Measurements from ENCODE around the gene WDR37. TPM values are rescaled to one million over a fixed set of nuclear protein-coding genes. Genes with fewer than 3 reads are reported as not detected.
"Not testable (repeated sequence)": the region's sequence is repeated elsewhere in the genome, so short reads cannot be mapped to it uniquely, and the experiment has no call there.

WDR37 gene
- total and polyA plus RNA-seq, 2 donors from 2014 or later: 6.0 to 23.5 TPM

DNA sequence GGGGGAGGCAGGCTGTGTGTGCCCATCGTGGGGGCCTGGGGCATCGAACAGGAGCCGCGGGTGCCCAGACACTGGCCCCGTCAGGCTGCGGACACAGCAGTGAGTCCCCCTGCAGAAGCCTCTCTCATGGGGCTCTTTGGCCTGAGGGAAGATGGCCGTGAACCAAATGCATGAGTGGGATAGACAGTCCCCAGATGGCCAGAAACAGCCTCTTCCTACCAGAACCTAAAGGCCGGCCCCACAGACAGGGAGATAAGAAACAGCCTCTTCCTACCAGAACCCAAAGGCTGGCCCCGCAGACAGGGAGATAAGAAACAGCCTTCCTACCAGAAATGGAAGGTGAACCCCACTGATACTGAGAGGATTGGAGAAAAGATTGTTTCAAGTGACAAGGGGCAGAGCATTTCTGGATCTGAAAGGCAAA, 47.1 kb upstream of the WDR37 start:
- DNase-seq (no peak), FAIRE-seq (no peak)

DNA sequence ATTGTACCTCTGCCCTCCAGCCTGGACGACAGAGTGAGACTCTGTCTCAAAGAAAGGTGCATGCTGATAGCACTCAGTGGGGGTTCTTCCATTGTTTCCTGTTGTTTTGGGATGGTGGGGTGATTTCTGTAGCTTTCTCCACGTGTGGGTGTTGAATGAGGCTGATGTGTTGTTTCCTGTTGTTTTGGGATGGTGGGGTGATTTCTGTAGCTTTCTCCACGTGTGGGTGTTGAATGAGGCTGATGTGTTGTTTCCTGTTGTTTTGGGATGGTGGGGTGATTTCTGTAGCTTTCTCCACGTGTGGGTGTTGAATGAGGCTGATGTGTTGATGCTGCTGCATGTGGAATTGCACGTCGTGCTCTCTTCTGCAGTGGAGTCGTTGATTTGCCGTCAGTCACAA, 46.2 kb upstream of the WDR37 start:
- H3K27ac ChIP-seq (ENCODE audit: low read depth in 2 of 2, low read length in 2 of 2); DNase-seq; FAIRE-seq; H3K4me1 ChIP-seq (ENCODE audit: control insufficient read depth in 2 of 3, insufficient read depth in 2 of 3, low read depth in 1 of 3, low read length in 3 of 3); intact Hi-C loops (cut with DNase I); H3K9ac ChIP-seq (ENCODE audit: low read length in 3 of 3); H3K27me3 ChIP-seq (ENCODE audit: control insufficient read depth, insufficient read depth, low read length); H3K9me3 ChIP-seq (ENCODE audit: control insufficient read depth in 2 of 3, insufficient read depth in 1 of 3, low read length in 3 of 3); H3K4me3 ChIP-seq (ENCODE audit: low read length in 3 of 3): not testable (repeated sequence)
- H3K36me3 ChIP-seq (ENCODE audit: control insufficient read depth in 2 of 3, insufficient read depth in 3 of 3, low read length in 3 of 3): peaks cover 10 to 53% (median 18%) of the 10 kb centered on the region in 3 donors

More for the DNA sequence above, 47.1 kb upstream of the WDR37 start:
- no peak overlapping the region for H3K27ac ChIP-seq (ENCODE audit: low read depth in 2 of 2, low read length in 2 of 2)
- no peak overlapping the region for H3K9ac ChIP-seq (ENCODE audit: low read length in 3 of 3)
- H3K9me3 ChIP-seq (ENCODE audit: control insufficient read depth in 2 of 3, insufficient read depth in 1 of 3, low read length in 3 of 3): no peaks in the 10 kb centered on the region
- H3K36me3 ChIP-seq (ENCODE audit: control insufficient read depth in 2 of 3, insufficient read depth in 3 of 3, low read length in 3 of 3): peaks cover 10 to 56% (median 25%) of the 10 kb centered on the region in 3 donors
- TF ChIP-seq, protein P1, sequence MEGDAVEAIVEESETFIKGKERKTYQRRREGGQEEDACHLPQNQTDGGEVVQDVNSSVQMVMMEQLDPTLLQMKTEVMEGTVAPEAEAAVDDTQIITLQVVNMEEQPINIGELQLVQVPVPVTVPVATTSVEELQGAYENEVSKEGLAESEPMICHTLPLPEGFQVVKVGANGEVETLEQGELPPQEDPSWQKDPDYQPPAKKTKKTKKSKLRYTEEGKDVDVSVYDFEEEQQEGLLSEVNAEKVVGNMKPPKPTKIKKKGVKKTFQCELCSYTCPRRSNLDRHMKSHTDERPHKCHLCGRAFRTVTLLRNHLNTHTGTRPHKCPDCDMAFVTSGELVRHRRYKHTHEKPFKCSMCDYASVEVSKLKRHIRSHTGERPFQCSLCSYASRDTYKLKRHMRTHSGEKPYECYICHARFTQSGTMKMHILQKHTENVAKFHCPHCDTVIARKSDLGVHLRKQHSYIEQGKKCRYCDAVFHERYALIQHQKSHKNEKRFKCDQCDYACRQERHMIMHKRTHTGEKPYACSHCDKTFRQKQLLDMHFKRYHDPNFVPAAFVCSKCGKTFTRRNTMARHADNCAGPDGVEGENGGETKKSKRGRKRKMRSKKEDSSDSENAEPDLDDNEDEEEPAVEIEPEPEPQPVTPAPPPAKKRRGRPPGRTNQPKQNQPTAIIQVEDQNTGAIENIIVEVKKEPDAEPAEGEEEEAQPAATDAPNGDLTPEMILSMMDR (IDR thresholded peaks at IDR 0.05; ENCODE audit: borderline replicate concordance, extremely low read depth, insufficient read depth): no peak
- intact Hi-C loops (cut with DNase I): no loop called here
- H3K4me1 ChIP-seq (ENCODE audit: control insufficient read depth in 2 of 3, insufficient read depth in 2 of 3, low read depth in 1 of 3, low read length in 3 of 3): no peaks in the 10 kb centered on the region
- no peaks in the 10 kb centered on the region for H3K27me3 ChIP-seq (ENCODE audit: control insufficient read depth, insufficient read depth, low read length)
- H3K4me3 ChIP-seq (ENCODE audit: low read length in 3 of 3): no peak overlapping the region

DNA sequence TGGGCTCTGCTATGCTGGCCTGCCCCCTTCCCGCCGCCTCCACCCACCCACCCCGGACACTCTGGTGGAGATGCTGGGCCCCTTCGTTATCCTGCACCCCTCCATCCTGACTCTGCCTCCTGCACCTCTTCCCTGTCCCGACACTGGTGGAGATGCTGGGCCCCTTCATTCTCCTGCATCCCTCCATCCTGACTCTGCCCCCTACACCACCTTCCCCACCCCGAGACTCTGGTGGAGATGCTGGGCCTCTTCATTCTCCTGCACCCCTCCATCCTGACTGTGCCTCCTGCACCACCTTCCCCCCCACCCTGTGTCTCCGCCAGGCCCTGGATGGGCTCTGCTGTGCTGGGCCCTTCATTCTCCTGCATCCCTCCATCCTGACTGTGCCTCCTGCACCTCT, 45.5 kb upstream of the WDR37 start:
- H3K36me3 ChIP-seq (ENCODE audit: control insufficient read depth in 2 of 3, insufficient read depth in 3 of 3, low read length in 3 of 3): peaks cover 10 to 51% (median 20%) of the 10 kb centered on the region in 3 donors

DNA sequence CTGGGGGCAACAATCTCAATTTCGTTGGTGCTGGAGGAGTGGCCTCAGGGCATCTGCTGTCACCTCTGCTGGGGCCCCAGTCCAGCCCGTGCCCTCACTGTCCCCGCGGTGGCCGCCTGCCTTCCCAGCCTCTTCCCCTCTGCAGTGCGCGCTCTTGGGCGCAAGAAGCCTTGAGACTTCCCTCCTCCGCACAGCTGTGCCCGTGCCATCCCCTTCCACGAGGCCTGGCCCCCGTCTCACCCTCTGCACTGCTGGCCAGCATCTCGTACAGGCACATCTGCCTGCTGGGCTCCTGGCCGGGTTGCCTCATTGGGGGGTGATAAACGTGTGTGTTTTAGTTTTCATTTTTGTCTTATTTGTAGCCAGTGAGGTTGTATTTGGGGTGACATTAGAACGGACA, 44.5 kb upstream of the WDR37 start:
- Histone ChIP-seq H3K27me3 (ENCODE audit: control insufficient read depth, insufficient read depth, low read length) (no peaks in the 10 kb centered on the region), H3K9ac (ENCODE audit: low read length in 3 of 3) (no peak overlapping the region), H3K27ac (ENCODE audit: low read depth in 2 of 2, low read length in 2 of 2) (no peak overlapping the region), H3K36me3 (ENCODE audit: control insufficient read depth in 2 of 3, insufficient read depth in 3 of 3, low read length in 3 of 3) (peaks cover 16 to 52% (median 26%) of the 10 kb centered on the region in 3 donors), H3K4me3 (ENCODE audit: low read length in 3 of 3) (no peak overlapping the region), H3K4me1 (ENCODE audit: control insufficient read depth in 2 of 3, insufficient read depth in 2 of 3, low read depth in 1 of 3, low read length in 3 of 3) (no peaks in the 10 kb centered on the region), H3K9me3 (ENCODE audit: control insufficient read depth in 2 of 3, insufficient read depth in 1 of 3, low read length in 3 of 3) (no peaks in the 10 kb centered on the region)
- intact Hi-C loops (cut with DNase I): no loop called here
- FAIRE-seq (no peak), DNase-seq (no peak)
- TF ChIP-seq, protein P1 (IDR thresholded peaks at IDR 0.05; ENCODE audit: borderline replicate concordance, extremely low read depth, insufficient read depth): no peak

More for the DNA sequence above, 45.5 kb upstream of the WDR37 start:
- FAIRE-seq: no peak
- Histone ChIP-seq H3K4me3 (ENCODE audit: low read length in 3 of 3) (no peak overlapping the region), H3K9ac (ENCODE audit: low read length in 3 of 3) (no peak overlapping the region), H3K4me1 (ENCODE audit: control insufficient read depth in 2 of 3, insufficient read depth in 2 of 3, low read depth in 1 of 3, low read length in 3 of 3) (no peaks in the 10 kb centered on the region), H3K9me3 (ENCODE audit: control insufficient read depth in 2 of 3, insufficient read depth in 1 of 3, low read length in 3 of 3) (no peaks in the 10 kb centered on the region), H3K27ac (ENCODE audit: low read depth in 2 of 2, low read length in 2 of 2) (no peak overlapping the region), H3K27me3 (ENCODE audit: control insufficient read depth, insufficient read depth, low read length) (no peaks in the 10 kb centered on the region)
- TF ChIP-seq, protein P1 (IDR thresholded peaks at IDR 0.05; ENCODE audit: borderline replicate concordance, extremely low read depth, insufficient read depth): no peak
- intact Hi-C loops (cut with DNase I): no loop called here
- no peak for DNase-seq

All from kidney (tissue), 14 donors.